Chondrocyte (in vitro differentiated cells): ENCODE results near the gene CTCF. TPM values are rescaled to one million over a fixed set of nuclear protein-coding genes. Genes with fewer than 3 reads are reported as not detected.

Experiments
- DNase-seq: peaks from one replicate; pipeline ENCODE4 v3.0.0; 2021; ENCODE audit warnings: mixed read lengths, low spot score
- H3K27ac Mint-ChIP-seq: one replicate; pipeline ENCODE4 v1.8.0; 2021; ENCODE audit warnings: mild to moderate bottlenecking, moderate library complexity, mixed read lengths; ENCODE audit not compliant: unreplicated experiment
- H3K27me3 Mint-ChIP-seq: 2 replicates; pipeline ENCODE4 v1.8.0; 2021; ENCODE audit warnings: low read depth, mixed read lengths
- H3K36me3 Mint-ChIP-seq: 2 replicates; pipeline ENCODE4 v1.8.0; 2021; ENCODE audit warnings: low read depth, mixed read lengths
- H3K4me1 Mint-ChIP-seq: 2 replicates; pipeline ENCODE4 v1.8.0; 2021; ENCODE audit warnings: low read depth, mild to moderate bottlenecking, mixed read lengths
- H3K4me3 Mint-ChIP-seq: one replicate; pipeline ENCODE4 v1.8.0; 2021; ENCODE audit warnings: mild to moderate bottlenecking, moderate library complexity, mixed read lengths; ENCODE audit not compliant: unreplicated experiment
- H3K9me3 Mint-ChIP-seq: 2 replicates; pipeline ENCODE4 v1.8.0; 2021; ENCODE audit warnings: low read depth, mixed read lengths
- CTCF ChIP-seq: fragments of 200-600 bp; sonication (generic); IDR thresholded peaks from 2 replicates; pipeline ENCODE4 v1.5.0; 2021; ENCODE audit warnings: antibody characterized with exemption, mild to moderate bottlenecking, moderate library complexity
- total RNA-seq: library from RNA; stranded (reverse); gene quantifications from 3 replicates; pipeline ENCODE4 v1.2.1, GENCODE V29; 2021

The CTCF gene
- total RNA-seq, 1 donor from 2014 or later = 31.2 TPM

GRCh38 chr16:67526149-67526791 lies 36.1 kb upstream of the CTCF start:
- Mint-ChIP-seq H3K27me3 (no peaks in the 10 kb centered on the region), H3K4me3 (no peak overlapping the region), H3K36me3 (no peaks in the 10 kb centered on the region), H3K27ac (no peak overlapping the region), H3K4me1 (peaks cover 31% of the 10 kb centered on the region), H3K9me3 (no peaks in the 10 kb centered on the region)
- DNase-seq = no peak
- TF ChIP-seq CTCF = no peak

GRCh38 chr16:67528222-67528869 lies 34.0 kb upstream of the CTCF start, which contains the start of gene RIPOR1:
TSS of gene RIPOR1 (plus strand) at chr16:67528829. CDS start at chr16:67538447, 9,618 bp downstream.
- H3K4me1 Mint-ChIP-seq = peaks cover 40% of the 10 kb centered on the region
- no peaks in the 10 kb centered on the region for H3K9me3 Mint-ChIP-seq
- no peak for TF ChIP-seq CTCF
- H3K27me3 Mint-ChIP-seq = no peaks in the 10 kb centered on the region
- peak within 1 kb of the TSS; percentile 96 for H3K4me3 Mint-ChIP-seq
- H3K36me3 Mint-ChIP-seq = peaks cover under 1% of the 10 kb centered on the region
- no peak for DNase-seq
- peak within 1 kb of the TSS; percentile 96 for H3K27ac Mint-ChIP-seq

GRCh38 chr16:67528870-67529581 lies 33.3 kb upstream of the CTCF start:
- Mint-ChIP-seq H3K9me3 (no peaks in the 10 kb centered on the region), H3K27ac (peak overlapping the region; percentile 96), H3K27me3 (no peaks in the 10 kb centered on the region), H3K4me1 (peaks cover 42% of the 10 kb centered on the region), H3K4me3 (peak overlapping the region; percentile 96), H3K36me3 (peaks cover 3% of the 10 kb centered on the region)
- no peak for DNase-seq
- TF ChIP-seq CTCF = peak; percentile 17

- Mint-ChIP-seq H3K4me3 (peak overlapping the region; percentile 96), H3K4me1 (peaks cover 42% of the 10 kb centered on the region), H3K36me3 (peaks cover 3% of the 10 kb centered on the region), H3K27ac (peak overlapping the region; percentile 96), H3K27me3 (no peaks in the 10 kb centered on the region), H3K9me3 (no peaks in the 10 kb centered on the region)
- no peak for TF ChIP-seq CTCF
- no peak for DNase-seq
These were observed 32.7 kb upstream of the CTCF start for GRCh38 chr16:67529582-67530012.
